Measurements from ENCODE around the gene SPPL2C.

The SPPL2C gene

DNA sequence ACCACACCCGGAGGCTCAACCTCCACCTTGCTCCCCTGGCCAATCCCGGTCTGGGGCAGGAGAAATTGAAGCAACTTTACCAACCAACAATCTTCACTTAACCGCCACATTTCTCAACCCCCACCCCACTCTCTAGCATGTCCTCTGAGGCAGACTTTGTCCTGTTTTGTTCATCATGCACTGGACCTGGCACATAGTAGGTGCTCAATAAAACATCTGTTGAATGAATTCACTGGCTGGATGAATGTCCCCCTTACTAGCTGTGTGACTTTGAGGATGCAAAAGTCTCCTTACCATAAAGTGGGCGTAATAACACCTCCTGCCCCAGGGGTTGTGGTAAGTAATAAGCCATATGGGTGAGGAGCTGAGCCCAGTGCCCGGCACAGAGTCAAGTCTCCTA lies 5.8 kb downstream of the SPPL2C start:
- no peak for DNase-seq (ENCODE audit: low spot score)

DNA sequence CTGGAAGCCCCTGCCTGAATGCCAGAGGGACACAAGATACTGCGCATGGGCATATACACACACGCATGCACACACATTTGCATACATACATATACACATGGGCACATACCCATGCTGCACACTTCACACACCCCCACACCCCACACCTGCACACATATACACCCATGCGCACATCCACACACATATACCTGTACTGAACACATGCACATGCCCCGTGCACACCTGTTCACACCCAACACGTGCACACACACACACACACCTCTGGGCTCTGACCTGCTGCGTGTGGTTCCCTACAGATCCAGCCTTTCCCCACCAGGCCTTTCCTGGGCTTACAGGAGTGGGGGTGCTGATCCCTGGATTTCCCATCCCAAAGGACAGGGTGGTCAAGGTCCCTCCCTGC lies 6.3 kb downstream of the SPPL2C start:
- DNase-seq (ENCODE audit: low spot score), result no peak
- TF ChIP-seq, protein P1, sequence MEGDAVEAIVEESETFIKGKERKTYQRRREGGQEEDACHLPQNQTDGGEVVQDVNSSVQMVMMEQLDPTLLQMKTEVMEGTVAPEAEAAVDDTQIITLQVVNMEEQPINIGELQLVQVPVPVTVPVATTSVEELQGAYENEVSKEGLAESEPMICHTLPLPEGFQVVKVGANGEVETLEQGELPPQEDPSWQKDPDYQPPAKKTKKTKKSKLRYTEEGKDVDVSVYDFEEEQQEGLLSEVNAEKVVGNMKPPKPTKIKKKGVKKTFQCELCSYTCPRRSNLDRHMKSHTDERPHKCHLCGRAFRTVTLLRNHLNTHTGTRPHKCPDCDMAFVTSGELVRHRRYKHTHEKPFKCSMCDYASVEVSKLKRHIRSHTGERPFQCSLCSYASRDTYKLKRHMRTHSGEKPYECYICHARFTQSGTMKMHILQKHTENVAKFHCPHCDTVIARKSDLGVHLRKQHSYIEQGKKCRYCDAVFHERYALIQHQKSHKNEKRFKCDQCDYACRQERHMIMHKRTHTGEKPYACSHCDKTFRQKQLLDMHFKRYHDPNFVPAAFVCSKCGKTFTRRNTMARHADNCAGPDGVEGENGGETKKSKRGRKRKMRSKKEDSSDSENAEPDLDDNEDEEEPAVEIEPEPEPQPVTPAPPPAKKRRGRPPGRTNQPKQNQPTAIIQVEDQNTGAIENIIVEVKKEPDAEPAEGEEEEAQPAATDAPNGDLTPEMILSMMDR (IDR thresholded peaks at IDR 0.05; ENCODE audit: extremely low read depth, missing control alignments), result no peak

More for the DNA sequence above, 5.8 kb downstream of the SPPL2C start:
- TF ChIP-seq, protein P1 (IDR thresholded peaks at IDR 0.05; ENCODE audit: extremely low read depth, missing control alignments), result no peak

DNA sequence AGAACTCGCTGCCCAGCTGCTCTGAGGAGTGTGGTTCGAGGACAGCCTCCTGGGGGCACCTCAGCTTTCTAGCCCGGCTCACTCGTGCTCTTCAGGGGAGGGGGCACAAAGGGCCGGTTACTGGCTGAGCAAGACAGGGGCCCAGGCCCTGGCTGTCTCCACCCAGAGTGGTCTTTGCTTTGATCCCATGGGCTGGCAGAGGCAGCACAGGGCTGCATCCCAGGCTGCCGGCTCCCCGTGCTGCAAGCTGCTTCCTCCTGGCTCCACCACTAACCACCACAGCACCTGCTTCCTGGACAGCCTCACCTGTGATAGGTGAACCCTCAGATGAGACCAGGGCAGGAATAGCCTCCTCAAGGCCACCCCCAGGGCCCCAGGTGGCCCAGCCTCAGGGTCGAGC lies 6.8 kb downstream of the SPPL2C start:
- TF ChIP-seq, protein P1 (IDR thresholded peaks at IDR 0.05; ENCODE audit: extremely low read depth, missing control alignments), result no peak
- no peak for DNase-seq (ENCODE audit: low spot score)

DNA sequence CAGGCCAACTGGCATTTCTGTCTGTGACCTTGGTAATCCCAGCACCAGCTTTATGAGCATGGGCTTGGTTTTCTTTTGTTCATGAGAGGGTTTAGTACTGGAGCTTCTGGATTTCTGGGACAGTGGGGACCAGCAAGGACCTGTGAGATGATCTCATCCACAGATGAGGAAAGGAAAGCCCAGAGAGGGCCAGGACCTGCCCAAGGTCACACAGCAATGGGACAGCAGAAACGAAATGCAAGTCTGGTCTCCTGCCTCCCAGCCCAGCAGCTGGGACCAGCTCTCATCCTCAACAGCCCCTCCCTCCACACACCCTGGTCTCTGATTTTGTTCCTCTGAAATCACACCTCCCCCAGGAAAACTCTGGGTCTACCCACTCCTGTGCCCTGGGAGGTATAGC lies 7.2 kb downstream of the SPPL2C start:
- no peak for DNase-seq (ENCODE audit: low spot score)
- TF ChIP-seq, protein P1 (IDR thresholded peaks at IDR 0.05; ENCODE audit: extremely low read depth, missing control alignments), result no peak

DNA sequence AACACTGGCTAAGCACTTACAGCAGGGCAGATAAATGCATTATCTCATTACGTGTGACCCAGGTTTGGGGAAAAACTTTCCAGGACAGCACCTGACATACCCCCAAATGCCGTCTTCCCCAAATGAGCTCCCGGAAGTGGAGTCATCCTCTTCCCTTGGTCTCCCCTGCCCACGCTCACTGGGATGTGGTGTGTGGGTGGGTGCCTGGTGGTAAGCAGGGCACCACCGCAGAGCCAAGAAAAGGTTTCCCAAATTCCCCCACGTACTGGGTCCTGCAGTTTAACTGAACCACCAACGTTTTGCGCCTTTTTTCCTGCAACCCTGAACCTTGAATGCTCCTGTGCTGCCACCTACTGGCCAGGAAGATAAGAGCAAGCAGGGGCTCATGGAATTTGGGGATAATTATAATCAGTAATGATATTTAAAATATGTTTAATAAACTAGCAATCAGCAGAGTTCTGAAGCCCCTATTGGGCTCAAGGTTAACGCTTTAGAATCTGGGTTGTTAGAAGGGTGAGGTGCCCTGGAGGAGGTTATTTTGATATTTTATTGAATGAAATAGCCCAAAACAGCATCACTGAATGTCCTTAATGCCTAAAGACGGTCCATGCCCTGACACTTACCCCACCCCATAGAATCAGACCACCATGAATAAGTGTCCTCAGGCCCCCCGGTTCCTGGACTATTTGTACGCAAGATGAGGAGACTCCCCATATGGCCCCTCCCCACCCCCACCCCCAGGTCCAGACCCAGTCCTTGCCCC lies 8.0 kb downstream of the SPPL2C start:
- DNase-seq (ENCODE audit: low spot score), result peak; percentile 73
- TF ChIP-seq, protein P1 (IDR thresholded peaks at IDR 0.05; ENCODE audit: extremely low read depth, missing control alignments), result peak; percentile 95

DNA sequence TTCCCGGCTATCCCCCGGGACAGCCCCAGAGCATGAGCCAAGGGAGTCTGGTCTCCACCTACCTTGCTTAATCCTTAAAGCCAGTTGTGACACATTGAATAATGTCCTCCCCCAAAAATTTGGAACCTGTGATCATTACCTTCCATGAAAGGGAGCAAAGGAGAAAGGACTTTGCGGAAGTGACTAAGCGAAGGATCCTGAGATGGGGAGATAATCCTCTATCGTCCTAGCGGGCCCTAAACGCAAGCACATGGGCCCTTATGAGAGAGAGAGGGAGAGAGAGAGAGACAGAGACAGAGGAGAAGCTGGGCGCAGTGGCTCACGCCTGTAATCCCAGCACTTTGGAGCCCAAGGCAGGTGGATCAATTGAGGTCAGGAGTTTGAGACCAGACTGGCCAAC lies 9.5 kb downstream of the SPPL2C start:
- TF ChIP-seq, protein P1 (IDR thresholded peaks at IDR 0.05; ENCODE audit: extremely low read depth, missing control alignments), result no peak
- DNase-seq (ENCODE audit: low spot score), result no peak

DNA sequence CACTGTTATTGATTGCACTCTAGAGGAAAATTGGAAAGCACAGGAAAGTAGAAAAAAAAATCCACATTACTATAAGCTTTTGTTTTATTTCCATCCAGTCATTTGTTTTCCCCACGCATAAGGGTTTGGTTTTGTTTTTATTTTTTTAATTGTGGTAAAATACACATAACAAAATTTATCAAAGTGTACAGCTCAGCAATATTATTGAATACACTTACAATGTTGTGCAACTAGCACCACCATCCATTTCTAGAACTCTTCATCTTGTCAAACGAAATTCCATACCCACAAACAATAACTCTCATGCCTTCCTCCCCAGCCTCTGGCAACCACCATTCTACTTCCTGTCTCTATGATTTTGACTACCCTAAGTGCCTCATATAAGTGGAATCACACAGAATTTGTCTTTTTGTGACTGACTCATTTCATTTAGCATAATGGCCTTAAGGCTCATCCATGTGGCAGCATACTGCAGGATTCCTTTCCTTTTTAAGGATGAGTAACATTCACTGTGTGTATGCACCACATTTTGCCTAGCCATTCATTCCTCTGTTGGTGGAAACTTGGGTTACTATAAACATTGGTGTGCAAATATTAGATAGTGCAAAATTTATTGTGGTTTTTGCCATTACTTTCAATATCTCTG lies 11.1 kb downstream of the SPPL2C start:
- DNase-seq (ENCODE audit: low spot score), result no peak

More for the DNA sequence above, 11.1 kb downstream of the SPPL2C start:
- TF ChIP-seq, protein P1 (IDR thresholded peaks at IDR 0.05; ENCODE audit: extremely low read depth, missing control alignments), result no peak
